Bronchial epithelial cell (primary cell): Measurements from ENCODE around the gene CEP112. TPM values are rescaled to one million over a fixed set of nuclear protein-coding genes. Genes with fewer than 3 reads are reported as not detected.
A peak's percentile ranks its signal among the peaks of the same experiment; 100 is the strongest.

Source experiments
- DNase-seq: peaks from one replicate; pipeline ENCODE4 v3.0.0-alpha.2; 2010; ENCODE audit warnings: low read depth
- FAIRE-seq: peaks from 2 replicates; lab custom pipeline; 2011; peaks lifted over from hg19 to GRCh38; lab: Jason Lieb, UNC
- H3K27me3 ChIP-seq: 2 replicates; pipeline ENCODE4 v1.5.1; 2011; ENCODE audit warnings: low read length; ENCODE audit not compliant: control insufficient read depth, insufficient read depth
- H3K36me3 ChIP-seq: 2 replicates; pipeline ENCODE4 v1.5.1; 2011; ENCODE audit warnings: low read length; ENCODE audit not compliant: control insufficient read depth, insufficient read depth
- H3K4me3 ChIP-seq: 2 replicates; pipeline ENCODE4 v1.5.1; 2011; ENCODE audit warnings: mild to moderate bottlenecking, low read depth, low read length, control low read depth
- CTCF ChIP-seq: IDR thresholded peaks from 2 replicates; pipeline ENCODE4 v1.5.1; 2011; ENCODE audit warnings: mild to moderate bottlenecking, moderate library complexity, low read length, control low read depth, inconsistent platforms; ENCODE audit not compliant: insufficient read depth, severe bottlenecking
- total RNA-seq: library from RNA; depleted of rRNA; stranded (reverse); fragments of >200 nt; gene quantifications from 2 replicates; pipeline ENCODE4 v1.2.1, GENCODE V29; 2014

Gene CEP112
- total RNA-seq, 1 donor from 2014 or later, result 2.4 TPM

GRCh38 chr17:66002063-66002585 lies 189.8 kb downstream of the CEP112 start:
- no peak for FAIRE-seq
- Histone ChIP-seq H3K27me3 (no peaks in the 10 kb centered on the region), H3K36me3 (no peaks in the 10 kb centered on the region), H3K4me3 (no peak overlapping the region)
- TF ChIP-seq CTCF, result no peak
- DNase-seq, result no peak

- FAIRE-seq, result no peak
Observed at GRCh38 chr17:66000216-66000615, 191.7 kb downstream of the CEP112 start.

GRCh38 chr17:65998675-65999074 lies 193.3 kb downstream of the CEP112 start:
- FAIRE-seq, result no peak
- Histone ChIP-seq H3K4me3 (no peak overlapping the region), H3K36me3 (no peaks in the 10 kb centered on the region), H3K27me3 (no peaks in the 10 kb centered on the region)
- no peak for DNase-seq
- no peak for TF ChIP-seq CTCF

More at GRCh38 chr17:66000216-66000615, 191.7 kb downstream of the CEP112 start:
- TF ChIP-seq CTCF, result no peak
- Histone ChIP-seq H3K36me3 (no peaks in the 10 kb centered on the region), H3K4me3 (no peak overlapping the region), H3K27me3 (no peaks in the 10 kb centered on the region)
- DNase-seq, result no peak

- no peaks in the 10 kb centered on the region for H3K27me3 ChIP-seq
- no peak for TF ChIP-seq CTCF
- no peak overlapping the region for H3K4me3 ChIP-seq
- no peak for DNase-seq
- FAIRE-seq, result no peak
- H3K36me3 ChIP-seq, result no peaks in the 10 kb centered on the region
Observed at GRCh38 chr17:65994679-65995078, 197.3 kb downstream of the CEP112 start.

- TF ChIP-seq CTCF, result no peak
- FAIRE-seq (no peak), DNase-seq (no peak)
- Histone ChIP-seq H3K27me3 (no peaks in the 10 kb centered on the region), H3K36me3 (no peaks in the 10 kb centered on the region), H3K4me3 (no peak overlapping the region)
Observed at GRCh38 chr17:65994114-65994513, 197.8 kb downstream of the CEP112 start.

GRCh38 chr17:65990593-65990992 lies 201.3 kb downstream of the CEP112 start:
- DNase-seq (no peak), FAIRE-seq (peak; percentile 80)
- no peak for TF ChIP-seq CTCF
- no peak overlapping the region for H3K4me3 ChIP-seq
- no peaks in the 10 kb centered on the region for H3K36me3 ChIP-seq
- no peaks in the 10 kb centered on the region for H3K27me3 ChIP-seq
